ENCODE data around the gene IL1R1. TPM values are rescaled to one million over a fixed set of nuclear protein-coding genes. Genes with fewer than 3 reads are reported as not detected.

IL1R1 gene
- total RNA-seq, 1 donor from 2014 or later: 1.5 TPM

DNA sequence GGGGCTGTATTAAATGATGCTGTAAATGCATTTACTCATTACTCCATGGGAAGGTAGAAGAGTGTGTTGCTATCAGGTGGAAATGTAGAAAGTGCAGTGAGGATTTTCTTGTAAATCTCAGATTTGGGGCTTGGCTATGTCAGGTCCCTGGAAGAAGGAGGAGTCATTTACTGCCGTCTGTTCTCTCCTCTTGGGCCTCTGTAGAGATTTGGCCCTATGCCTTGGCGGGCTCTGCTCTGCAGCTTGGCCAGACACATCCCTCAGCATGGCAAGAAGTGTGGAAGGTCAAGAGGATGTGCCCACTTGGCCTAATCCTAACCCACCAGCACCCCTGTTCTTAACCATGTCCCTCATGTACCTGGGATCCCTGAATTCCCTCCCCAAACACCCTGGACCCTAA, 6.7 kb downstream of the IL1R1 start:
- no peak for DNase-seq (ENCODE audit: low spot score)
- intact Hi-C loops (cut with micrococcal nuclease): loop anchor here (2.0 kb wide), 1 partner anchor 66 kb away; no protein-coding TSS in a partner anchor
- H3K4me3 Mint-ChIP-seq: no peak overlapping the region
- no peak overlapping the region for H3K27ac Mint-ChIP-seq
- H3K4me1 Mint-ChIP-seq (ENCODE audit: low read depth): peaks cover 13% of the 10 kb centered on the region
- H3K9me3 Mint-ChIP-seq: peaks cover 74% of the 10 kb centered on the region
- no peaks in the 10 kb centered on the region for H3K27me3 Mint-ChIP-seq (ENCODE audit: insufficient read depth)
- H3K36me3 Mint-ChIP-seq (ENCODE audit: low read depth): peaks cover 16% of the 10 kb centered on the region

DNA sequence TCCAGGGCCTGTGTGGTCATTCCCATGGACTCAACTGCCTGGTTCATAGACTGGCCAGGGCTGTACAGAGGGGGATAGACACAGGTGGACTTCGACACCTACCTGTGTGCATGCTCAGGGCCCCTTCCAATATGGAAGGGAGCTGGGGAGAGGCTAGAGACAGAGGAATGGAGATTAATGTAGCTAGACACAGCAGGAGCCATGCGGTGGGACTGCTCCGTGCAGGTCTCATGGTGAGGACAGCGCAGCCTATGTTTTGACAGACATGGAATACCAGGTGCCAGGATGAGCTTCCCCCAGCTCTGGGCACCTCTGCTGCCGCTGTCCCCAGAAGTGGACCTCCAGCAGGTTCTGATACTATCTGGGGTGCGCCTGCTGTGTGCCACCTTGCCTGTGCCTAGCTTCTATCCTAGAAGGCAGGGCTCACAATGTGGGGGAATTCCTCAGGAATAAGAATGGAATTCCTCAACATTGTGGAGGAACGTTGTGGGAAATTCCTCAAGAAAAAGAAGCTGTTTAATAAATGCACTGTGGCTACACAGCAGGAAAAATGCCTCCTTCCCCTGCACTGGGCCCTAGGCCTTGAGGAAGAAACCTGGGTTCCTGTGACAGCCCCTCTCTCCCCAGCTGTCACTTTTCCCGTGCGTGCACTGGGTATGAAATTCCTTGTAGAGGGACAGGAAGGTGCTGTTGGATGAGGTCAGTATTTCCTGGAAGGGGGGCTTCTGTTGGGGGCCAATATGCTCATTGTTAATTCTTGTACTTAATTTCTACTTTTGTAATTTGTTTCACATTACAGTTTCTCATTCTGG, 7.3 kb downstream of the IL1R1 start:
- no peak overlapping the region for H3K4me3 Mint-ChIP-seq
- DNase-seq (ENCODE audit: low spot score): no peak
- no peaks in the 10 kb centered on the region for H3K27me3 Mint-ChIP-seq (ENCODE audit: insufficient read depth)
- H3K9me3 Mint-ChIP-seq: peaks cover 74% of the 10 kb centered on the region
- intact Hi-C loops (cut with micrococcal nuclease): loop anchor here (2.0 kb wide), 1 partner anchor 67 kb away; no protein-coding TSS in a partner anchor
- H3K27ac Mint-ChIP-seq: no peak overlapping the region
- peaks cover 16% of the 10 kb centered on the region for H3K36me3 Mint-ChIP-seq (ENCODE audit: low read depth)
- peaks cover 13% of the 10 kb centered on the region for H3K4me1 Mint-ChIP-seq (ENCODE audit: low read depth)

DNA sequence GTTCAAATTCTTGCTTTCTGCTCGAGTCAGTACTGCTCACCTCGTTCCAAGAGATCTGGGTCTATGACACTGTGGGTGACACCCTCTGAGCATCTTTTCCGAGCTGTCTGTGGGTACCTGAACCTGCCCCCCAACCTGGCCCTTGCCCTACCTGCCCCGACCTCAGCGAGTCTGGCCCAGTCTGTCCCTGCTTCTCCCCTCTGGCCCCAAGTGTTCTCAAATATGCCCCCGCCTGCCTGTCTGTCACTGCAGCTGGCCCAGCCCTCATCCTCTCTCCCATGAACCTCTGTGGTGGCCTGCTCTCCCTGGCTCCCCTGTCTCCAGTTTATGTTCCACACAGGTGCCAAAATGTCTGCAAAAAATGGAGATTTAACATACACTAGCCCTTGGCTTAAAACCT, 11.8 kb downstream of the IL1R1 start:
- Mint-ChIP-seq H3K4me3 (no peak overlapping the region), H3K4me1 (ENCODE audit: low read depth) (no peaks in the 10 kb centered on the region), H3K36me3 (ENCODE audit: low read depth) (peaks cover 7% of the 10 kb centered on the region), H3K27ac (no peak overlapping the region), H3K9me3 (peaks cover 45% of the 10 kb centered on the region), H3K27me3 (ENCODE audit: insufficient read depth) (no peaks in the 10 kb centered on the region)
- intact Hi-C loops (cut with micrococcal nuclease): no loop called here
- no peak for DNase-seq (ENCODE audit: low spot score)

DNA sequence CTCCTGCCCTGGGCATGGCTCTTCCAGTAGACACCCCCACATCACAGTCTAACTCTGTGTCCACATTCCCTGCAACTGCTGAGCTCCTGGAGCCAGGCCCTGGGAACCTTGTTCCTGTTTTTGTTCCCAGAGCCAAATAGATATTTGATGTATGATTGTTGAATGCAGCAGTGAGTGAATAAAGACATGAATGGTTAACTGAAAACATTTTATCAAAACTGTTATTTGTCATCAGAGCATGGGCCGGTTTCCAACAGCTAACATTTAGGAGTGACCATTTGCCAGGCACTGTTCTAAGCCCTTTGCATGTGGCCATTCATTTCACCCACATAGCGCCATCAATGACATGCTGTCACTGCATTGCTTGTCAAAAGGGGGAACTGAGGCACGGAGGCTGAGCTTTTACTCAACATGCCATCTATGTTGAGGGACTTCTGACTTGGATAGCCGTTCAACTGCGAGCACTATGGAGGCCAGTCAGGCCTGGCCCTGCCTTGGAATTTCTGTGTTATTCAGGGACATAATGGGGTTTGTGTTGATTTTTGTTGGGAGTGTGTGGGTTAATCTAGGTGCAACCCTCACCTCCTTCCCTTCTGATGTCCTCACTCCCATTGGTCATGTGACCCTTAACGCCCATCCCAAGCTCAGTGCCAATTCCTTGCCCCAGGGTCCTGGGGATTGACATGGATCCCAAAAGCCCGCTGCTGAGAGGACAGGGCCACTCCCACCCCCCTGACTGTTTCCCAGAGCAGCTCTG, 12.6 kb downstream of the IL1R1 start:
- peaks cover 7% of the 10 kb centered on the region for H3K36me3 Mint-ChIP-seq (ENCODE audit: low read depth)
- H3K27me3 Mint-ChIP-seq (ENCODE audit: insufficient read depth): no peaks in the 10 kb centered on the region
- no peak overlapping the region for H3K27ac Mint-ChIP-seq
- no peak overlapping the region for H3K4me3 Mint-ChIP-seq
- H3K4me1 Mint-ChIP-seq (ENCODE audit: low read depth): no peaks in the 10 kb centered on the region
- no peak for DNase-seq (ENCODE audit: low spot score)
- intact Hi-C loops (cut with micrococcal nuclease): no loop called here
- H3K9me3 Mint-ChIP-seq: peaks cover 44% of the 10 kb centered on the region

DNA sequence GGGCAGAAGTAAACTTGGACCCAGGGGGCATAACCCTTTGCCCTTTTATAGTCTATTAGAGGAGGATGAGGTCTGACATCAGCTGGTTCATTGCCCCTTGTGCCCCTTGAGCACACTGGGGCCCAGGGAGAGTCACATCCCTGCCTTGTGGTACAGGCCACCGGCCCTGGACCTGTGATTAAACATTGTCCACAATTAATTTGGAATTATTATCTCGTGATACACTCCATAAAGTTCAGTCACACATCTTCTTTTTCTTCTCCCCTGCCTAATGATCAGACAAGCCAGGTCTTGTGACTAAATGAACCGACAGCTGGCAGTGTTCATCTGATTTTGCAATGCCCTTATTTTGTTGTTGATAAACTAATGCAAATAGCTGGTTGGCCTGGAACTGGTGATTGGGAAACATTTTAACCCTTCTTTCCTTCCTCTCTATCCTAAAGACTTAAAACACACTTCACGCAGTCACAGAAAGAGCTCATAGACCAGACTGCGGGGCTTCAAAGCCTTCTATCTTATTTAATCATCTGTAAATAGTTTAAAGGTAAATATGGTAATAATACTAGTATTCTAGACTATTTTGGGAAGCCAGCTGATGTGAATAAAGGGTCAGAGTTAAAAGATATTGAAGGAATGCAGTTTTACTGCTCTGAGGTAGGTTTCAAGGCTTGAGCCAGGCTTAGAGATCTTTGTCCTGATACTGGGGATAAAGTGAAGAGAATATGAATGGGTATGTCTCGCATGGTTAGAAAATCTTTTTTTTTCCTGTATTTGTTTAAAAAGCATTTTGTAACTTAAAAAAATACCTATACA, 13.4 kb downstream of the IL1R1 start:
- intact Hi-C loops (cut with micrococcal nuclease): no loop called here
- H3K9me3 Mint-ChIP-seq: peaks cover 37% of the 10 kb centered on the region
- no peak for DNase-seq (ENCODE audit: low spot score)
- H3K4me3 Mint-ChIP-seq: no peak overlapping the region
- H3K27me3 Mint-ChIP-seq (ENCODE audit: insufficient read depth): no peaks in the 10 kb centered on the region
- H3K36me3 Mint-ChIP-seq (ENCODE audit: low read depth): peaks cover 7% of the 10 kb centered on the region
- no peaks in the 10 kb centered on the region for H3K4me1 Mint-ChIP-seq (ENCODE audit: low read depth)
- no peak overlapping the region for H3K27ac Mint-ChIP-seq

DNA sequence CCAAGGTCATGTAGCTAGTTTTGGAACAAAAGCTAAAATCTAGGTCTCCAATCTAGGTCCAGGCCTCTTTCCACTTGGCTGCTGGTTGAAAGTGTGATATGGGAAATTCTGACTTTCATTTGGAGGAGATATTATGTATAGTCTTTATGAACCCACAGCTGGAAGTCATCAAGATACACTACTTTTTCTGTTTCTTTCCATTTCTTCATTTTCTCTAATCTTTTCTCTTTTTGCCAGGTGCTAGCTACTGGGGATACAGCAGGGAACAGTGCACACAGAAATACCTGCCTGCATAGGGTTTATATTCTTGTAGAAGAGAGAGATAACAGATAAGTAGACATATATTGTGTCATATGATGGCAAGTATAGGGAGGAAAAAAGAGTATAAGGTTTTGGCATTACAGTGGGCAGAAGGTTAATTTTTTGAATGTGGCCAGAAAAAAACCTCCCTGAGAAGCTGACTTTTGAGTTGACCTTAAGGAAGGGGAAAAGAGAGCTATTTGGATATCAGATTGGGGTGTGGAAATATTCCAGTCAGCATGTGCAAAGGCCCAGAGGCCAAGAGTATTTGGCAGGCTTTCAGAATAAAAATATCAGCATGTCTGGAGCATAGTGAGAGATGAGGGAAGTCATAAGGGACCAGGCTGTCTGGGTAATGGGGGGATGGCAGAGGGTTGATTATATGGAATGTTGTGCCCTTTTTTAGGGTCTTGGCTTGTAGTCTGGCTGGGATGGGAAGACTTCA, 15.6 kb downstream of the IL1R1 start:
- H3K4me1 Mint-ChIP-seq (ENCODE audit: low read depth): no peaks in the 10 kb centered on the region
- no peak for DNase-seq (ENCODE audit: low spot score)
- intact Hi-C loops (cut with micrococcal nuclease): no loop called here
- H3K27ac Mint-ChIP-seq: no peak overlapping the region
- peaks cover 30% of the 10 kb centered on the region for H3K9me3 Mint-ChIP-seq
- H3K4me3 Mint-ChIP-seq: no peak overlapping the region
- H3K27me3 Mint-ChIP-seq (ENCODE audit: insufficient read depth): no peaks in the 10 kb centered on the region
- peaks cover 3% of the 10 kb centered on the region for H3K36me3 Mint-ChIP-seq (ENCODE audit: low read depth)

DNA sequence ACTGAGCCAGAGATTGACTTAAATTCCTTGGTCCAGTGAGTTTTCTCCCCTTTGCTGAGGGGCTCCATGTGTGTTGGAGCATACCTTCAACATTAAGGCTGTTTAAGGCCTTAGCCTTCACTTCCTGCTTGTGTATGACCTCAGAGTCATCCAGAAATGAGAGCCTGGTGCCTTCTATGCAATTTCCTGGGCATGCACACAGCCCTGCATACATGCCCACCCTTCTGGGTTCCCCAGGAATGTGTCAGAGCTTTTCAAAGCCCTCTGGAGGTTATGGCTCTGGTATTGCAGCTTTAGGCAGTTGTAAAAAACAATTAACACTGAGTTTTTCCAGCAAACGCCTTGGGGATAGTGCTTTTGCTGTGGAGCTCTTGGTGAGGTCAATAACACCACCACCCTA, 16.7 kb downstream of the IL1R1 start:
- Mint-ChIP-seq H3K36me3 (ENCODE audit: low read depth) (peaks cover 5% of the 10 kb centered on the region), H3K27ac (no peak overlapping the region), H3K27me3 (ENCODE audit: insufficient read depth) (peaks cover 2% of the 10 kb centered on the region), H3K4me1 (ENCODE audit: low read depth) (no peaks in the 10 kb centered on the region), H3K4me3 (no peak overlapping the region), H3K9me3 (peaks cover 19% of the 10 kb centered on the region)
- no peak for DNase-seq (ENCODE audit: low spot score)
- intact Hi-C loops (cut with micrococcal nuclease): no loop called here

DNA sequence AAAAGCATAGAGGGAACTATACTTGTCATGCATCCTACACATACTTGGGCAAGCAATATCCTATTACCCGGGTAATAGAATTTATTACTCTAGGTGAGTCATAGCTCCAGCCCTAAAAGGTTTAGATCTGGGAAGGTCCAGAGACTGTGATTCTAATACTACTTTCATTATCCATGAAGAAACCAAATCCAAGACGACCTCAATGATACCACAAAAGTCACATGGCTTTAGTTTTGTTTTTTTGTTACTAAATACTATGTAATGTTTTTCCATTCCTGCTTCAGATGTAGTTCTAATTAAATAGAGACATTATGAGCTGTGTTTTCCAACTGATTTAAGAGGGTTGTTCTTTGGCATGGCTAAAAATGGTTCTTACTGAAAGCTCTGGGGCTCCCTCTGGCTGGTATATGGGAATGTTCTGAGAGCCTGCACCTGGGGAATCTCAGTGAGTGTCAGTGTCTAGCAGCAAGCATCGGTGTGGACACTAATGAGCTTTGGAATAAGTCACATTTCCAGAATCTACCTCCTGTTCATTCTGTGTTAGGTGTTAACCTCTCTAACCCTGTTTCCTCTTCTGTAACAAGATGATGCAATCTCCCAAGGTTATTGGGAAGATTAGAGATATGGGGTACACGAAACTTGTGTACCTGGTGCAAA, 23.8 kb downstream of the IL1R1 start:
- peaks cover 3% of the 10 kb centered on the region for H3K9me3 Mint-ChIP-seq
- intact Hi-C loops (cut with micrococcal nuclease): loop anchor here (5.0 kb wide), 1 partner anchor 144 kb away; no protein-coding TSS in a partner anchor
- peaks cover 7% of the 10 kb centered on the region for H3K4me1 Mint-ChIP-seq (ENCODE audit: low read depth)
- no peak for DNase-seq (ENCODE audit: low spot score)
- no peak overlapping the region for H3K27ac Mint-ChIP-seq
- H3K4me3 Mint-ChIP-seq: no peak overlapping the region
- H3K27me3 Mint-ChIP-seq (ENCODE audit: insufficient read depth): peaks cover 2% of the 10 kb centered on the region
- H3K36me3 Mint-ChIP-seq (ENCODE audit: low read depth): peaks cover 4% of the 10 kb centered on the region

DNA sequence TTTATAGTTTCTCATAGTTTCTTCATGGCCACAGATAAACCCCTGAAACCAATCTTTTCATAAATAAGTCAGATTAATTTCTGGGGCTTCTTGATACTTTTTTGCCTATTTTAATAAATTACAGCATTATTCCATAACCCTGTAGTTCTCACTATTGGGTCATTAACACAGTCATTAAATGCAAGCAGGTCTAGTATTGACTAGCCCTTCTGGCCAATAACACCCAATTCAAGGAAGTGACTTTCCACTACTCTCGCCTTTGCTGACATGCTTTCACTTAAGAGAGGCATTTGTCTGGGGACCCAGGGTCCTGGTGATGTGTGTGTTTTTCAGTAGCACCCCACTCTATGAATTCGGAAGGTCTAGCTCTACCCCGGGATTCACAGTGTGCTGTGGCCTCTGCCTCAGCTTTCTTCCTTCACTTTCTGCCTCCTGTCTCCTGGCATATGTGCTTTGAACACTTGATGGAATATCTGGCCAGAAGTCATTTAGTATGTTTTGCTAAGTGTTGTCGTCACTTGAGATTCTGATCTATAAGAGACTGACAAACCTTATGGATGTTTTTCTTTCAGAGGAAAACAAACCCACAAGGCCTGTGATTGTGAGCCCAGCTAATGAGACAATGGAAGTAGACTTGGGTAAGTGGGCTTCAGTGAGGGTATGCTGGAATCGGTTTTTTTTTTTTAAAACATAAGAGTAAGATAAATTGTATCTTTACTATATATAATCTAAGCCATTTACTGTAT, 25.7 kb downstream of the IL1R1 start:
- Mint-ChIP-seq H3K36me3 (ENCODE audit: low read depth) (peaks cover 4% of the 10 kb centered on the region), H3K4me3 (no peak overlapping the region), H3K4me1 (ENCODE audit: low read depth) (peaks cover 16% of the 10 kb centered on the region), H3K27ac (no peak overlapping the region), H3K27me3 (ENCODE audit: insufficient read depth) (peaks cover 2% of the 10 kb centered on the region), H3K9me3 (peaks cover 3% of the 10 kb centered on the region)
- DNase-seq (ENCODE audit: low spot score): no peak
- intact Hi-C loops (cut with micrococcal nuclease): loop anchor here (5.0 kb wide), 1 partner anchor 146 kb away; no protein-coding TSS in a partner anchor

DNA sequence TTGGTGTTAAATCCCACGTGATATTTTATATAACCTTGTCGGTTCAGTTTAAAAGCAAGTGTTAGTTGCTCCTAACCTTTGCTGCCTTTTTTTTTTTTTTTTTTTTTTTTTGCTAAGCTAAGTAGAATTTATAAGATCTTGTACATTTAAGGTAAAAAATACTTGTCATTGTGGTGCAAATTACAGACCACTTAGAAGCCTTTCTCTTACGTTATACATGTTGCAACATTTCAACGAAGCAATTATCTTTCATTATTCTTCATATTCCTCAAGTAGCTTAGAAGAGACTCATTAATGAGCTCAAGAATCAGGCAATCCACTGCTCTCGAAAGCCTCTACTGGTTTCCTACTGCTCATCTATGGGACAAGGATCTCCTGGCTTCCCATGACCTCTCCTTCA, 29.4 kb downstream of the IL1R1 start:
- H3K27me3 Mint-ChIP-seq (ENCODE audit: insufficient read depth): no peaks in the 10 kb centered on the region
- intact Hi-C loops (cut with micrococcal nuclease): no loop called here
- DNase-seq (ENCODE audit: low spot score): no peak
- H3K9me3 Mint-ChIP-seq: peaks cover 3% of the 10 kb centered on the region
- peaks cover 1% of the 10 kb centered on the region for H3K36me3 Mint-ChIP-seq (ENCODE audit: low read depth)
- peaks cover 9% of the 10 kb centered on the region for H3K4me1 Mint-ChIP-seq (ENCODE audit: low read depth)
- H3K27ac Mint-ChIP-seq: no peak overlapping the region
- H3K4me3 Mint-ChIP-seq: no peak overlapping the region

DNA sequence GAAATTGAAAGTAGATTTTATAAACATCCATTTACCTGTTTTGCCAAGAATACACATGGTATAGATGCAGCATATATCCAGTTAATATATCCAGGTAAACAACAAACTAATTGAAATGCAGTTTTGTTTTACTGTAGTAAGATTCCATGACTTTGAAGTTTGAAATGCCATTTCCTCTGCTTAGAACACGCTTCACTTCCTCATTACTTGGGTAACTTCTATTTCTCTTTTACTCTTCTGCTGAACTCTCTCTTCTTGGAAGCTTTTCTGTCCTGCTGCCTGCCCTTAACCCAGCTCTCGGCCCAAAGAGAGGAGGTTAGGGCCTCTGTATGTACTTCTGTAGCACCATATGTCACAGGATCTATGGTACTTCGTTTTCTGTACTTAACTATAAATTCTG, 30.2 kb downstream of the IL1R1 start:
- Mint-ChIP-seq H3K9me3 (peaks cover 3% of the 10 kb centered on the region), H3K27me3 (ENCODE audit: insufficient read depth) (no peaks in the 10 kb centered on the region), H3K27ac (no peak overlapping the region), H3K4me1 (ENCODE audit: low read depth) (peaks cover 9% of the 10 kb centered on the region), H3K4me3 (no peak overlapping the region), H3K36me3 (ENCODE audit: low read depth) (peaks cover 1% of the 10 kb centered on the region)
- intact Hi-C loops (cut with micrococcal nuclease): no loop called here
- DNase-seq (ENCODE audit: low spot score): no peak

Data from activated T-helper 1 cell treated with anti-CD3 and anti-CD28 coated beads, Interleukin-12 subunit alpha, Interleukin-12 subunit beta, Interleukin-2, Interleukin-4 antibody, amounts not matched to agents 30 ng/mL and 10 ng/mL and 1 ng/mL, durations not matched to agents 14 hours and 24 hours and 36 hours (primary cell).